Measurements from ENCODE around the gene SUOX.

The SUOX gene

GRCh38 chr12:56013482-56013881, 16.4 kb downstream of the SUOX start:
- TF ChIP-seq MAX (IDR thresholded peaks at IDR 0.05; ENCODE audit: low read depth, low read length) (no peak), POLR2A (IDR thresholded peaks at IDR 0.05; ENCODE audit: extremely low read depth, insufficient read length) (no peak), MYC (IDR thresholded peaks at IDR 0.05; ENCODE audit: low read depth, low read length) (no peak), CTCF (IDR thresholded peaks at IDR 0.05; ENCODE audit: low read depth, low read length) (no peak)
- DNase-seq (ENCODE audit: low read depth) = no peak
- no peak overlapping the region for H3K4me3 ChIP-seq (ENCODE audit: low read depth, low read length)

GRCh38 chr12:56014205-56014604, 17.1 kb downstream of the SUOX start:
- no peak overlapping the region for H3K4me3 ChIP-seq (ENCODE audit: low read depth, low read length)
- no peak for TF ChIP-seq POLR2A (IDR thresholded peaks at IDR 0.05; ENCODE audit: extremely low read depth, insufficient read length)
- no peak for TF ChIP-seq MYC (IDR thresholded peaks at IDR 0.05; ENCODE audit: low read depth, low read length)
- TF ChIP-seq MAX (IDR thresholded peaks at IDR 0.05; ENCODE audit: low read depth, low read length) = no peak
- no peak for TF ChIP-seq CTCF (IDR thresholded peaks at IDR 0.05; ENCODE audit: low read depth, low read length)
- no peak for DNase-seq (ENCODE audit: low read depth)

- no peak overlapping the region for H3K4me3 ChIP-seq (ENCODE audit: low read depth, low read length)
- no peak for DNase-seq (ENCODE audit: low read depth)
- TF ChIP-seq POLR2A (IDR thresholded peaks at IDR 0.05; ENCODE audit: extremely low read depth, insufficient read length) (no peak), MYC (IDR thresholded peaks at IDR 0.05; ENCODE audit: low read depth, low read length) (no peak), CTCF (IDR thresholded peaks at IDR 0.05; ENCODE audit: low read depth, low read length) (no peak), MAX (IDR thresholded peaks at IDR 0.05; ENCODE audit: low read depth, low read length) (no peak)
Observed at GRCh38 chr12:56017181-56017580, 20.1 kb downstream of the SUOX start.

GRCh38 chr12:56018356-56018755, 21.3 kb downstream of the SUOX start:
- no peak overlapping the region for H3K4me3 ChIP-seq (ENCODE audit: low read depth, low read length)
- no peak for DNase-seq (ENCODE audit: low read depth)
- TF ChIP-seq POLR2A (IDR thresholded peaks at IDR 0.05; ENCODE audit: extremely low read depth, insufficient read length) = no peak
- no peak for TF ChIP-seq CTCF (IDR thresholded peaks at IDR 0.05; ENCODE audit: low read depth, low read length)
- no peak for TF ChIP-seq MAX (IDR thresholded peaks at IDR 0.05; ENCODE audit: low read depth, low read length)
- no peak for TF ChIP-seq MYC (IDR thresholded peaks at IDR 0.05; ENCODE audit: low read depth, low read length)

- TF ChIP-seq POLR2A (IDR thresholded peaks at IDR 0.05; ENCODE audit: extremely low read depth, insufficient read length) = no peak
- TF ChIP-seq MYC (IDR thresholded peaks at IDR 0.05; ENCODE audit: low read depth, low read length) = no peak
- TF ChIP-seq CTCF (IDR thresholded peaks at IDR 0.05; ENCODE audit: low read depth, low read length) = no peak
- no peak for TF ChIP-seq MAX (IDR thresholded peaks at IDR 0.05; ENCODE audit: low read depth, low read length)
- no peak within 1 kb of the TSS for H3K4me3 ChIP-seq (ENCODE audit: low read depth, low read length)
- peak; percentile 45 for DNase-seq (ENCODE audit: low read depth)
Observed at GRCh38 chr12:56020423-56021184, 23.5 kb downstream of the SUOX start, which contains the start of gene IKZF4. Gene IKZF4, plus strand, starts transcription at chr12:56021043. Its CDS starts 451 bp downstream, at chr12:56021494.
